Measurements from ENCODE around the gene URI1.

- TF ChIP-seq CTCF (IDR thresholded peaks at IDR 0.05) (no peak), POLR2A (IDR thresholded peaks at IDR 0.05) (no peak)
Observed at GRCh38 chr19:29961311-29961710, 19.3 kb downstream of the URI1 start.

Measured in thyroid gland (tissue), 4 donors.